A673 (cell line): ENCODE measurements around the gene CD164L2.

ENCODE experiments used
- EZH2 ChIP-seq: fragments of 200-600 bp; sonication (generic); IDR thresholded peaks from 2 replicates; pipeline ENCODE4 v1.6.1; 2017; ENCODE audit warnings: borderline replicate concordance, low read depth, mild to moderate bottlenecking, mixed read lengths, antibody characterized with exemption, low read length; ENCODE audit not compliant: poor library complexity, severe bottlenecking
- TF ChIP-seq, protein P1 (sequence below): fragments of 300-800, 200-600 bp; sonication (generic); conservative IDR thresholded peaks from 2 replicates; pipeline ENCODE4 v1.5.1; 2017; ENCODE audit warnings: low read depth, mild to moderate bottlenecking, antibody characterized with exemption, low read length, moderate library complexity, mixed read lengths

DNA sequence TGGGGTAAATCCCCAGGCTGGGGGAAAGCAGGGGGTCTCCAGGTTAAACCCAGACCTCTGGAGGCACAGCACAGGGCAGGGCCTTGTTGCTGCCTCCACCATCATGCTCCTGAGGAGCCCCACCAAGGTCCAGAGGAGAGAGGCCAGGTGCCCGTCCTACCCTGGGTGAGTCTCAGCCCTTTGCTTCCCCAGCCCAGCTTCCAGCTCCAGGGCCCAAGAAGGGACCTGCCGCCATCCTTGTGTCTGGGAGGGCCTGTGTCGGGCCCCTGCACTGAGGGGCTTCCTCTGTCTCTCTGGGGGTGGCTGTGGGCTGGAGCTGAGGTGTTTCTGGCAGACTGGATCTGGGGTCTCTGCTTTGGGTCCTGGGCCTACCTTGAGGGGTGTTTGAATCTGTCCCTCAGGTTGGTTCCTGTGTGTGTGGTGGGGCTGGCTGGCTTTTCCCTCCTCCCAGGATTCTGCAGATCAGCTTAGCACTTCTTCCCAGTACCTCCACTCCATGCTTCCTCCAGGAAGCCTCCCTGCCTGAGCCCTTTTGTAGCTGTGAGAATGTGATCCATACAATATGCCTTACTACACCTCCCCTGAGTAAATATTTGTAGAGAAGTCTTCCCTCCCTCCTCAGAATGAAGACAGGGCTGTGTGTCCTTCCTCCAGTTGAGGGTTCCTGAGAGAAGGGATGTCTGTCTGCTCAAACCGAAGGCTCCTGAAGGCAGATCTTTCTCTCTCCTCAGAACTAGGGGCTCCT is 15.4 kb upstream of the CD164L2 start:
- TF ChIP-seq, protein P1, sequence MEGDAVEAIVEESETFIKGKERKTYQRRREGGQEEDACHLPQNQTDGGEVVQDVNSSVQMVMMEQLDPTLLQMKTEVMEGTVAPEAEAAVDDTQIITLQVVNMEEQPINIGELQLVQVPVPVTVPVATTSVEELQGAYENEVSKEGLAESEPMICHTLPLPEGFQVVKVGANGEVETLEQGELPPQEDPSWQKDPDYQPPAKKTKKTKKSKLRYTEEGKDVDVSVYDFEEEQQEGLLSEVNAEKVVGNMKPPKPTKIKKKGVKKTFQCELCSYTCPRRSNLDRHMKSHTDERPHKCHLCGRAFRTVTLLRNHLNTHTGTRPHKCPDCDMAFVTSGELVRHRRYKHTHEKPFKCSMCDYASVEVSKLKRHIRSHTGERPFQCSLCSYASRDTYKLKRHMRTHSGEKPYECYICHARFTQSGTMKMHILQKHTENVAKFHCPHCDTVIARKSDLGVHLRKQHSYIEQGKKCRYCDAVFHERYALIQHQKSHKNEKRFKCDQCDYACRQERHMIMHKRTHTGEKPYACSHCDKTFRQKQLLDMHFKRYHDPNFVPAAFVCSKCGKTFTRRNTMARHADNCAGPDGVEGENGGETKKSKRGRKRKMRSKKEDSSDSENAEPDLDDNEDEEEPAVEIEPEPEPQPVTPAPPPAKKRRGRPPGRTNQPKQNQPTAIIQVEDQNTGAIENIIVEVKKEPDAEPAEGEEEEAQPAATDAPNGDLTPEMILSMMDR: no peak
- TF ChIP-seq EZH2: no peak
